OCI-LY1 (cell line): ENCODE measurements around the gene ARL1.

ENCODE experiments used
- CTCF ChIP-seq: fragments of 200-600 bp; sonication (generic), shearing (Covaris generic); IDR thresholded peaks from 2 replicates; pipeline ENCODE4 v1.5.1; 2017; ENCODE audit warnings: mild to moderate bottlenecking, antibody characterized with exemption, low read length, moderate library complexity, mixed read lengths
- EZH2 ChIP-seq: fragments of 200-600 bp; sonication (generic), shearing (Covaris generic); IDR thresholded peaks from 2 replicates; pipeline ENCODE4 v1.8.0; 2017; ENCODE audit warnings: borderline replicate concordance, mixed run types, mild to moderate bottlenecking, antibody characterized with exemption, low read length, moderate library complexity, mixed read lengths

- TF ChIP-seq CTCF: no peak
- TF ChIP-seq EZH2: no peak
These were observed 32.0 kb downstream of the ARL1 start for GRCh38 chr12:101375573-101375972.
